ENCODE measurements around the gene CNOT6L. TPM values are rescaled to one million over a fixed set of nuclear protein-coding genes. Genes with fewer than 3 reads are reported as not detected.

The CNOT6L gene
- polyA plus RNA-seq, 1 of the 3 experiments (the other 2 are of a cell fraction): 2.8 TPM

DNA sequence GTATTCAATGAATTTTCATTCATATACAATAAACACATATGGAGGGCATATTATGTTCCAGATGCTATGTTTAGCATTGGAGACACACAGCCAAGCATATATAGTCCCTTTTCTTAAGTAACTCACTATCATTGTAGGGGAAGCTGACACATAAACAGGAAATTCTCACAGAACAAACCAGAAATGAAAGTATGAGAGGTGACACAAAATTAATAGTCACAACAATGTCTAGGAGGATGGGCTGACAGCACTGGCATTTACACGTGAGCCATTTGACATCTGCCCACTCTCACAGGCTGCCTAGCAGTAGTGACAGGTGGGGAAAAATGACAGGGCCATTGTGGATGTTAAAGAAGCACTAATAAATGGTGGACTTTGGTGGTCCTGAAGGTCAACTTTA lies 2.6 kb upstream of the CNOT6L start:
- H3K9me2 ChIP-seq: no peaks in the 10 kb centered on the region
- no peak overlapping the region for H3K4me2 ChIP-seq
- H3K27me3 ChIP-seq (ENCODE audit: insufficient read depth): no peaks in the 10 kb centered on the region; the same call in 1 of the 2 replicates
- H3K9me3 ChIP-seq: no peaks in the 10 kb centered on the region
- H3K4me1 ChIP-seq (ENCODE audit: control insufficient read depth in 1 of 2, insufficient read depth in 2 of 2, low read depth in 1 of 2, low read length in 1 of 2): peaks cover 0 to 12% of the 10 kb centered on the region in 2 experiments; a peak in 2 of 4 replicates
- peaks cover 14% of the 10 kb centered on the region for H3K79me2 ChIP-seq (ENCODE audit: insufficient read depth)
- H3F3A ChIP-seq (replicated peaks; ENCODE audit: insufficient read depth): peaks cover 13% of the 10 kb centered on the region
- peaks cover 7% of the 10 kb centered on the region; the same call in 1 of the 2 replicates for H4K20me1 ChIP-seq (ENCODE audit: insufficient read depth)
- no peak overlapping the region for H3K4me3 ChIP-seq (ENCODE audit: low read depth in 2 of 2, low read length in 1 of 2)
- H3K27ac ChIP-seq (ENCODE audit: low read depth in 2 of 2, low read length in 1 of 2): no peak overlapping the region
- no peaks in the 10 kb centered on the region for H3K36me3 ChIP-seq (replicated peaks in 1 of 2; ENCODE audit: control insufficient read depth in 1 of 2, insufficient read depth in 2 of 2, low read length in 1 of 2)
- POLR2A ChIA-PET: no interaction called here
- no peak overlapping the region for H3K9ac ChIP-seq
- 88% methylated on average over 1 of the region's 1 CpG for WGBS (ENCODE audit: low lambda C conversion rate)
- DNase-seq: no peak
- CTCF ChIA-PET: no interaction called here
- peak overlapping the region; percentile 79; the same call in 1 of the 2 replicates for H2AFZ ChIP-seq (ENCODE audit: low read depth)
- TF ChIP-seq, protein P1, sequence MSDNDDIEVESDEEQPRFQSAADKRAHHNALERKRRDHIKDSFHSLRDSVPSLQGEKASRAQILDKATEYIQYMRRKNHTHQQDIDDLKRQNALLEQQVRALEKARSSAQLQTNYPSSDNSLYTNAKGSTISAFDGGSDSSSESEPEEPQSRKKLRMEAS (IDR thresholded peaks at IDR 0.05; ENCODE audit: low read depth): no peak
- TF ChIP-seq NRF1 (IDR thresholded peaks at IDR 0.05; ENCODE audit: low read depth, low read length): no peak
- TF ChIP-seq ELF1 (IDR thresholded peaks at IDR 0.05): no peak
- no peak for TF ChIP-seq EZH2phosphoT487 (IDR thresholded peaks at IDR 0.05; ENCODE audit: borderline replicate concordance, low read depth)
- TF ChIP-seq EP300 (IDR thresholded peaks at IDR 0.05; ENCODE audit: borderline replicate concordance in 1 of 2, low read depth in 1 of 2, low read length in 1 of 2): no peak
- TF ChIP-seq RXRA (IDR thresholded peaks at IDR 0.05; ENCODE audit: borderline replicate concordance, low read depth): no peak
- TF ChIP-seq, protein P2, sequence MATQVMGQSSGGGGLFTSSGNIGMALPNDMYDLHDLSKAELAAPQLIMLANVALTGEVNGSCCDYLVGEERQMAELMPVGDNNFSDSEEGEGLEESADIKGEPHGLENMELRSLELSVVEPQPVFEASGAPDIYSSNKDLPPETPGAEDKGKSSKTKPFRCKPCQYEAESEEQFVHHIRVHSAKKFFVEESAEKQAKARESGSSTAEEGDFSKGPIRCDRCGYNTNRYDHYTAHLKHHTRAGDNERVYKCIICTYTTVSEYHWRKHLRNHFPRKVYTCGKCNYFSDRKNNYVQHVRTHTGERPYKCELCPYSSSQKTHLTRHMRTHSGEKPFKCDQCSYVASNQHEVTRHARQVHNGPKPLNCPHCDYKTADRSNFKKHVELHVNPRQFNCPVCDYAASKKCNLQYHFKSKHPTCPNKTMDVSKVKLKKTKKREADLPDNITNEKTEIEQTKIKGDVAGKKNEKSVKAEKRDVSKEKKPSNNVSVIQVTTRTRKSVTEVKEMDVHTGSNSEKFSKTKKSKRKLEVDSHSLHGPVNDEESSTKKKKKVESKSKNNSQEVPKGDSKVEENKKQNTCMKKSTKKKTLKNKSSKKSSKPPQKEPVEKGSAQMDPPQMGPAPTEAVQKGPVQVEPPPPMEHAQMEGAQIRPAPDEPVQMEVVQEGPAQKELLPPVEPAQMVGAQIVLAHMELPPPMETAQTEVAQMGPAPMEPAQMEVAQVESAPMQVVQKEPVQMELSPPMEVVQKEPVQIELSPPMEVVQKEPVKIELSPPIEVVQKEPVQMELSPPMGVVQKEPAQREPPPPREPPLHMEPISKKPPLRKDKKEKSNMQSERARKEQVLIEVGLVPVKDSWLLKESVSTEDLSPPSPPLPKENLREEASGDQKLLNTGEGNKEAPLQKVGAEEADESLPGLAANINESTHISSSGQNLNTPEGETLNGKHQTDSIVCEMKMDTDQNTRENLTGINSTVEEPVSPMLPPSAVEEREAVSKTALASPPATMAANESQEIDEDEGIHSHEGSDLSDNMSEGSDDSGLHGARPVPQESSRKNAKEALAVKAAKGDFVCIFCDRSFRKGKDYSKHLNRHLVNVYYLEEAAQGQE (IDR thresholded peaks at IDR 0.05; ENCODE audit: low read depth, low read length): no peak
- TF ChIP-seq NFIC (IDR thresholded peaks at IDR 0.05; ENCODE audit: borderline replicate concordance): no peak

DNA sequence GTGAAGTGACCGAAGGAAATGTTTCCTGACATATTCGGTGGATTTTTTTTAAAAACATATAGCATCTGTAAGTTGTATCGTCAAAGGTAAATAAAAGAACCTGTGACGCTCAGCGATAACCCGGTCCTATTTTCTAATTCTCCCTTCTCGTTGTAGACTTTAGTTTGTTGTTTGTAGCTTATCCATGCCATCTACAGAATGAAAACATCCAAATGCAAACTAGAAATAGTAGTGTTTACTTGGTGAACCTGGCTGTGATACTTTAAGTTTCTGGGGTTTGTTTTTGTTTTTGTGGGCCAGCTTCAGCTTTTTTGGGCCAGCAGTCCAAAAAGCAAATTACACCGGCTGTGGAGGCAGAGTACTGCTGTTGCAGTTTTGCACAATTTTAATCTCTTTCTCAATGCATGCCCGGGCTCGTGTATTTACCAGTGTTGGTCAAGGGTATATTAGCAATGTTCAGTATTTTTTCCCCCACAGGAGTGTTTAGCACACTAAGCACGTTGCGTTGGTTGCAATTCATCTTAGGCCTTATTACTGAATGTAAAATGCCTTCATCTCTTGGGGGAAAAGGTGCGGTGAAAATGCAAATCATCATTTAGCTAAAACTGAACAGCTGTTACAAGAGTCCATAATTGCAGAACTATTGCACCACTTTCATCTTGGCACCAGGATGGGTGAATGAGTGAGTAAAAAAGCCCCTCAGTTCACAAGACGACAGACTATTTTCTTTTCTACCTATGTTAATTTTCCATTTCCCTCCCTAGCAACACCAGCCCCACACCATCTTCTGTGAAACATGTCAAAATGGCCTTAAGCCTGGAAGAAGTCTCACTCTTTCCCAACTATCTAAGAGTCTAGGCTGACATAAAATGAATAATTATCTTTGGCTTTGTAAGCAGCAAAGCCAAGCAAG lies 1.7 kb upstream of the CNOT6L start:
- no peaks in the 10 kb centered on the region for H3K36me3 ChIP-seq (replicated peaks in 1 of 2; ENCODE audit: control insufficient read depth in 1 of 2, insufficient read depth in 2 of 2, low read length in 1 of 2)
- peak overlapping the region; percentile 95 to 97 for H3K4me3 ChIP-seq (ENCODE audit: low read depth in 2 of 2, low read length in 1 of 2)
- CTCF ChIA-PET: interaction anchor here (1.0 to 2.1 kb wide), 3 partner anchors 9 to 220 kb away, joined by 3 to 11 read pairs (median 5); partner anchors contain the start of gene MRPL1
- H4K20me1 ChIP-seq (ENCODE audit: insufficient read depth): peaks cover 7% of the 10 kb centered on the region; the same call in 1 of the 2 replicates
- POLR2A ChIA-PET: interaction anchor here (1.0 to 1.9 kb wide), 3 partner anchors 7 to 956 kb away, joined by 3 to 6 read pairs (median 3); partner anchors contain the start of genes BMP2K and MRPL1
- peak overlapping the region; percentile 69 to 96 for H3K27ac ChIP-seq (ENCODE audit: low read depth in 2 of 2, low read length in 1 of 2)
- peaks cover 13% of the 10 kb centered on the region for H3F3A ChIP-seq (replicated peaks; ENCODE audit: insufficient read depth)
- H2AFZ ChIP-seq (ENCODE audit: low read depth): peak overlapping the region; percentile 79
- no peaks in the 10 kb centered on the region for H3K27me3 ChIP-seq (ENCODE audit: insufficient read depth)
- H3K4me2 ChIP-seq: peak overlapping the region; percentile 96
- H3K79me2 ChIP-seq (ENCODE audit: insufficient read depth): peaks cover 23% of the 10 kb centered on the region
- WGBS (ENCODE audit: low lambda C conversion rate): 27% methylated on average over 14 of the region's 14 CpGs
- H3K9ac ChIP-seq: peak overlapping the region; percentile 72
- peaks cover 0 to 12% of the 10 kb centered on the region in 2 experiments; a peak in 2 of 4 replicates for H3K4me1 ChIP-seq (ENCODE audit: control insufficient read depth in 1 of 2, insufficient read depth in 2 of 2, low read depth in 1 of 2, low read length in 1 of 2)
- H3K9me2 ChIP-seq: no peaks in the 10 kb centered on the region
- no peak for TF ChIP-seq MXI1 (IDR thresholded peaks at IDR 0.05; ENCODE audit: low read depth, low read length)
- TF ChIP-seq TCF12 (IDR thresholded peaks at IDR 0.05): no peak
- TF ChIP-seq RCOR1 (IDR thresholded peaks at IDR 0.05; ENCODE audit: low read length): no peak
- no peak for TF ChIP-seq FOXJ3 (CRISPR knock-in tag; IDR thresholded peaks at IDR 0.05)
- no peaks in the 10 kb centered on the region; the same call in 1 of the 2 replicates for H3K9me3 ChIP-seq
- peak; percentile 15 for DNase-seq
